HEK293 (cell line): ENCODE results near the gene SERTAD2.

ENCODE experiments used
- CTCF ChIA-PET: fragments of 350-600 bp; formaldehyde crosslinking; extraction: SDS; loops from one replicate; lab custom pipeline; 2021; ENCODE audit warnings: antibody characterized with exemption; lab: Yijun Ruan, JAX
- POLR2A ChIA-PET: fragments of 300-600 bp; formaldehyde crosslinking; extraction: SDS; loops from one replicate; lab custom pipeline; 2020; ENCODE audit warnings: antibody characterized with exemption, inconsistent platforms; lab: Yijun Ruan, JAX
- H3K27ac ChIP-seq: fragments of 200-500 bp; sonication (Bioruptor generic); 2 replicates; pipeline ENCODE4 v1.5.1; 2014; ENCODE audit warnings: low read depth, low read length, control low read depth, inconsistent platforms; ENCODE audit errors: extremely low read depth
- H3K36me3 ChIP-seq, 2 experiments: fragments of 200-500 bp in 1 of 2; sonication (Bioruptor generic) in 1 of 2; 1 replicate in 1 of 2; 2 replicates in 1 of 2; pipeline ENCODE4 v1.5.1; 2014 to 2017; ENCODE audit warnings: inconsistent platforms in 2 of 2, low read length in 2 of 2; ENCODE audit not compliant: control insufficient read depth in 2 of 2, insufficient read depth in 1 of 2
- H3K4me1 ChIP-seq: fragments of 200-500 bp; sonication (Bioruptor generic); 2 replicates; pipeline ENCODE4 v1.5.1; 2014; ENCODE audit warnings: mild to moderate bottlenecking, low read length, inconsistent platforms; ENCODE audit not compliant: control insufficient read depth, insufficient read depth
- H3K4me3 ChIP-seq: 2 replicates; pipeline ENCODE4 v1.5.1; 2011; ENCODE audit warnings: low read depth, mild to moderate bottlenecking, control low read depth, low read length, moderate library complexity
- H3K9me3 ChIP-seq: fragments of 200-500 bp; sonication (Bioruptor generic); 2 replicates; pipeline ENCODE4 v1.5.1; 2014; ENCODE audit warnings: low read depth, low read length, inconsistent platforms; ENCODE audit not compliant: control insufficient read depth, insufficient read depth
- KLF7 ChIP-seq: fragments of 450-650 bp; formaldehyde crosslinking; IDR thresholded peaks from 2 replicates; pipeline ENCODE4 v1.5.1; 2016; ENCODE audit warnings: missing biosample characterization, missing genetic modification characterization, borderline replicate concordance
- SALL2 ChIP-seq: fragments of 450-650 bp; formaldehyde crosslinking; IDR thresholded peaks from 2 replicates; pipeline ENCODE4 v1.5.0; 2017; ENCODE audit warnings: missing biosample characterization, mild to moderate bottlenecking, missing genetic modification characterization, borderline replicate concordance
- YY1 ChIP-seq: fragments of 450-650 bp; formaldehyde crosslinking; IDR thresholded peaks from 2 replicates; pipeline ENCODE4 v1.5.1; 2018; ENCODE audit warnings: missing biosample characterization, missing genetic modification characterization
- ZBTB21 ChIP-seq: fragments of 450-650 bp; formaldehyde crosslinking; IDR thresholded peaks from 2 replicates; pipeline ENCODE4 v1.5.1; 2017; ENCODE audit warnings: missing biosample characterization, missing genetic modification characterization
- ZNF138 ChIP-seq: fragments of 450-650 bp; formaldehyde crosslinking; IDR thresholded peaks from 2 replicates; pipeline ENCODE4 v1.5.1; 2016; ENCODE audit warnings: missing biosample characterization, missing genetic modification characterization, borderline replicate concordance
- ZNF146 ChIP-seq: fragments of 450-650 bp; formaldehyde crosslinking; IDR thresholded peaks from 2 replicates; pipeline ENCODE4 v1.5.1; 2016; ENCODE audit warnings: missing biosample characterization, missing genetic modification characterization
- ZNF174 ChIP-seq: fragments of 450-650 bp; formaldehyde crosslinking; IDR thresholded peaks from 2 replicates; pipeline ENCODE4 v1.5.0; 2017; ENCODE audit warnings: missing biosample characterization, mild to moderate bottlenecking, missing genetic modification characterization
- ZNF2 ChIP-seq: fragments of 450-650 bp; formaldehyde crosslinking; IDR thresholded peaks from 2 replicates; pipeline ENCODE4 v1.5.1; 2016; ENCODE audit warnings: missing biosample characterization, missing genetic modification characterization
- ZNF223 ChIP-seq: fragments of 450-650 bp; formaldehyde crosslinking; IDR thresholded peaks from 2 replicates; pipeline ENCODE4 v1.5.1; 2016; ENCODE audit warnings: missing biosample characterization, missing genetic modification characterization
- ZNF341 ChIP-seq: fragments of 450-650 bp; formaldehyde crosslinking; IDR thresholded peaks from 2 replicates; pipeline ENCODE4; 2016; ENCODE audit warnings: low read depth, missing biosample characterization, missing genetic modification characterization
- ZNF366 ChIP-seq: fragments of 450-650 bp; formaldehyde crosslinking; conservative IDR thresholded peaks from 2 replicates; pipeline ENCODE4 v1.5.1; 2016; ENCODE audit warnings: missing biosample characterization, missing genetic modification characterization
- ZNF404 ChIP-seq: fragments of 450-650 bp; formaldehyde crosslinking; IDR thresholded peaks from 2 replicates; pipeline ENCODE4 v1.5.1; 2017; ENCODE audit warnings: missing biosample characterization, missing genetic modification characterization
- ZNF426 ChIP-seq: fragments of 450-650 bp; formaldehyde crosslinking; IDR thresholded peaks from 2 replicates; pipeline ENCODE4 v1.5.1; 2017; ENCODE audit warnings: missing biosample characterization, missing genetic modification characterization, mild to moderate bottlenecking, inconsistent platforms, moderate library complexity
- ZNF501 ChIP-seq: fragments of 450-650 bp; formaldehyde crosslinking; IDR thresholded peaks from 2 replicates; pipeline ENCODE4 v1.5.1; 2016; ENCODE audit warnings: missing biosample characterization, missing genetic modification characterization
- ZNF514 ChIP-seq: fragments of 450-650 bp; formaldehyde crosslinking; IDR thresholded peaks from 2 replicates; pipeline ENCODE4 v1.5.1; 2016; ENCODE audit warnings: missing biosample characterization, missing genetic modification characterization
- ZNF548 ChIP-seq: fragments of 450-650 bp; formaldehyde crosslinking; IDR thresholded peaks from 2 replicates; pipeline ENCODE4 v1.5.1; 2016; ENCODE audit warnings: missing biosample characterization, missing genetic modification characterization
- ZNF629 ChIP-seq: fragments of 450-650 bp; formaldehyde crosslinking; IDR thresholded peaks from 2 replicates; pipeline ENCODE4 v1.5.1; 2017; ENCODE audit warnings: missing biosample characterization, missing genetic modification characterization
- ZNF791 ChIP-seq: fragments of 450-650 bp; formaldehyde crosslinking; IDR thresholded peaks from 2 replicates; pipeline ENCODE4 v1.5.1; 2016; ENCODE audit warnings: missing biosample characterization, missing genetic modification characterization
- ZSCAN16 ChIP-seq: fragments of 450-650 bp; formaldehyde crosslinking; IDR thresholded peaks from 2 replicates; pipeline ENCODE4 v1.5.1; 2016; ENCODE audit warnings: missing biosample characterization, missing genetic modification characterization
- TF ChIP-seq, protein P1 (sequence below): fragments of 450-650 bp; formaldehyde crosslinking; IDR thresholded peaks from 2 replicates; pipeline ENCODE4 v1.5.1; 2016; ENCODE audit warnings: missing biosample characterization, missing genetic modification characterization
- TF ChIP-seq, protein P2 (sequence below): fragments of 450-650 bp; formaldehyde crosslinking; IDR thresholded peaks from 2 replicates; pipeline ENCODE4 v1.5.0; 2017; ENCODE audit warnings: missing biosample characterization, missing genetic modification characterization, borderline replicate concordance
- TF ChIP-seq, protein P3 (sequence below): fragments of 450-650 bp; formaldehyde crosslinking; IDR thresholded peaks from 2 replicates; pipeline ENCODE4 v1.5.1; 2016; ENCODE audit warnings: missing biosample characterization, missing genetic modification characterization
- TF ChIP-seq, protein P4 (sequence below): fragments of 450-650 bp; formaldehyde crosslinking; IDR thresholded peaks from 2 replicates; pipeline ENCODE4 v1.5.1; 2016; ENCODE audit warnings: missing biosample characterization, missing genetic modification characterization

SERTAD2 gene

DNA sequence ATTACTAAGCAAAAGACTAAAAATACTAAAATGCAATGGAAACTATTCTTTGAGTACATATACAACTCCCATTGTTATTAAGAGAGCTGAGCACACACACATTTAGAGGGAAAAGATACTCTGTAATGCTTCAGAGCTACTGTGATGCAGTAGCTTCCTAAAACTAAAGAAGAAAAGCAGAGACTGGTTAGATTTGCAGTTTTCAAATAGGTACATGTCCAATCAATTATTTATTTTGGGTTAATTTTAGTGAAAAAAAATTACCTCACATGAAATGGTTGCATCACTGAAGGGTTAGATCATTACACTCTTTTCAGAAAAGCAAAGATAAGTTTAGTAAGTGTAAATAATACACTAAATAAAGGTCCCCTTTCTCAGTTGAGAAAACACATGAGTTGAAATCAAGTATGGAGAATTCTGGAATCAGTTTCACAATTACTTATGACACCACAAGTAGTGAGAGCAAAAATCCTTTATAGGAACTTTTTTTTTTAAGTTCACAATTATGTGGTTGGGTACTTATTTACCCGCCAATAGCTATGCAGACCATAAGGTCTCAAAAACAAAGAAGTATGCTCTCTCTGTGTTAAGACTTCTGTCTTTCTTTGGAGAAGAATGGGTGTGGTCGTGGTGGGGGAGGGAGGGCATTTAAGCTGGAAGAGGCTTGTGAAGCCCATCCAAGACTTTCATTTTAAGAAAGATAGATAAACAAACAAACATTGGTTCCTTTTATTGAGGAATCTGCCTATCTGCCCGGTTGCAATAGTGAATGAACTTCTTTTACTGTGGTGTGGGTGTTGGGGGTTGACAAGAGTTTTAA is 25.3 kb upstream of the SERTAD2 start:
- H3K9me3 ChIP-seq, result no peaks in the 10 kb centered on the region
- POLR2A ChIA-PET, result interaction anchor here (0.8 to 1.8 kb wide), 2 partner anchors 26 to 72 kb away, joined by 3 to 6 read pairs; no protein-coding TSS in a partner anchor
- no peak overlapping the region for H3K4me3 ChIP-seq
- CTCF ChIA-PET, result interaction anchor here (0.5 to 0.8 kb wide), 3 partner anchors 69 to 185 kb away, joined by 3 to 4 read pairs (median 3); no protein-coding TSS in a partner anchor
- H3K27ac ChIP-seq, result no peak overlapping the region
- H3K36me3 ChIP-seq, result no peaks in the 10 kb centered on the region
- no peak for TF ChIP-seq ZNF2
- no peak for TF ChIP-seq ZNF146
- no peak for TF ChIP-seq ZNF174 (tag by site-specific recombination)
- no peak for TF ChIP-seq ZNF514
- TF ChIP-seq, protein P1, sequence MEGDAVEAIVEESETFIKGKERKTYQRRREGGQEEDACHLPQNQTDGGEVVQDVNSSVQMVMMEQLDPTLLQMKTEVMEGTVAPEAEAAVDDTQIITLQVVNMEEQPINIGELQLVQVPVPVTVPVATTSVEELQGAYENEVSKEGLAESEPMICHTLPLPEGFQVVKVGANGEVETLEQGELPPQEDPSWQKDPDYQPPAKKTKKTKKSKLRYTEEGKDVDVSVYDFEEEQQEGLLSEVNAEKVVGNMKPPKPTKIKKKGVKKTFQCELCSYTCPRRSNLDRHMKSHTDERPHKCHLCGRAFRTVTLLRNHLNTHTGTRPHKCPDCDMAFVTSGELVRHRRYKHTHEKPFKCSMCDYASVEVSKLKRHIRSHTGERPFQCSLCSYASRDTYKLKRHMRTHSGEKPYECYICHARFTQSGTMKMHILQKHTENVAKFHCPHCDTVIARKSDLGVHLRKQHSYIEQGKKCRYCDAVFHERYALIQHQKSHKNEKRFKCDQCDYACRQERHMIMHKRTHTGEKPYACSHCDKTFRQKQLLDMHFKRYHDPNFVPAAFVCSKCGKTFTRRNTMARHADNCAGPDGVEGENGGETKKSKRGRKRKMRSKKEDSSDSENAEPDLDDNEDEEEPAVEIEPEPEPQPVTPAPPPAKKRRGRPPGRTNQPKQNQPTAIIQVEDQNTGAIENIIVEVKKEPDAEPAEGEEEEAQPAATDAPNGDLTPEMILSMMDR (tag by site-specific recombination), result no peak
- TF ChIP-seq ZNF629, result no peak
- no peak for TF ChIP-seq ZSCAN16
- TF ChIP-seq ZNF548, result no peak
- TF ChIP-seq SALL2, result no peak
- no peak for TF ChIP-seq ZBTB21 (tag by site-specific recombination)
- no peak for TF ChIP-seq ZNF791 (tag by site-specific recombination)
- H3K4me1 ChIP-seq, result peaks cover 20% of the 10 kb centered on the region

DNA sequence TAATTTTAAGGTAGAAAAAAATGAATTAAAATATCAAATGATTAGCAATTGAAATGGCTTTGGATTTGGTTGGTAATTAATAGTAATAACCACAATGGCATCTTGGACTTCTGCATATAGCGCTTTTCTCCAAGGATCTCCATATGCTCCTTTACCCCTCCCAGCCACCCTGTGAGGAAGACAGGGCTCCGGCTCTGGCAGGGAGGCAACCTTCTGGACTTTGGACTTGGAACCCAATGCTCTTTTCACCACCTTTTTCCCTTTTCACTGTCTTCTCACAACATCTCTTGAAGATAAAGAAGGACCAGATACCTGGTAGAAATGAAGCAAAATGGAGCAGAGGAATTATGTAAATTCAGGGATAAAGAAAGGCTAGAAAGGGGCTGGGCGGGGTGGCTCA is 23.8 kb upstream of the SERTAD2 start:
- CTCF ChIA-PET, result interaction anchor here (0.6 kb wide), 2 partner anchors 31 to 365 kb away, joined by 3 to 5 read pairs; no protein-coding TSS in a partner anchor
- Histone ChIP-seq H3K27ac (no peak overlapping the region), H3K4me3 (no peak overlapping the region), H3K36me3 (no peaks in the 10 kb centered on the region), H3K4me1 (peaks cover 27% of the 10 kb centered on the region), H3K9me3 (no peaks in the 10 kb centered on the region)
- POLR2A ChIA-PET, result interaction anchor here (3.5 kb wide), 1 partner anchor 24 kb away, joined by 20 read pairs; the partner anchor contains the start of gene SERTAD2
- TF ChIP-seq ZNF501 (tag by site-specific recombination) (no peak), ZNF341 (tag by site-specific recombination) (no peak), ZNF366 (no peak), ZNF223 (tag by site-specific recombination) (no peak), ZNF426 (tag by site-specific recombination) (no peak), KLF7 (tag by site-specific recombination) (no peak), ZNF404 (tag by site-specific recombination) (no peak), ZNF514 (no peak), YY1 (tag by site-specific recombination) (no peak), ZNF138 (tag by site-specific recombination) (no peak)
- TF ChIP-seq, protein P2, sequence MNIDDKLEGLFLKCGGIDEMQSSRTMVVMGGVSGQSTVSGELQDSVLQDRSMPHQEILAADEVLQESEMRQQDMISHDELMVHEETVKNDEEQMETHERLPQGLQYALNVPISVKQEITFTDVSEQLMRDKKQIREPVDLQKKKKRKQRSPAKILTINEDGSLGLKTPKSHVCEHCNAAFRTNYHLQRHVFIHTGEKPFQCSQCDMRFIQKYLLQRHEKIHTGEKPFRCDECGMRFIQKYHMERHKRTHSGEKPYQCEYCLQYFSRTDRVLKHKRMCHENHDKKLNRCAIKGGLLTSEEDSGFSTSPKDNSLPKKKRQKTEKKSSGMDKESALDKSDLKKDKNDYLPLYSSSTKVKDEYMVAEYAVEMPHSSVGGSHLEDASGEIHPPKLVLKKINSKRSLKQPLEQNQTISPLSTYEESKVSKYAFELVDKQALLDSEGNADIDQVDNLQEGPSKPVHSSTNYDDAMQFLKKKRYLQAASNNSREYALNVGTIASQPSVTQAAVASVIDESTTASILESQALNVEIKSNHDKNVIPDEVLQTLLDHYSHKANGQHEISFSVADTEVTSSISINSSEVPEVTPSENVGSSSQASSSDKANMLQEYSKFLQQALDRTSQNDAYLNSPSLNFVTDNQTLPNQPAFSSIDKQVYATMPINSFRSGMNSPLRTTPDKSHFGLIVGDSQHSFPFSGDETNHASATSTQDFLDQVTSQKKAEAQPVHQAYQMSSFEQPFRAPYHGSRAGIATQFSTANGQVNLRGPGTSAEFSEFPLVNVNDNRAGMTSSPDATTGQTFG (tag by site-specific recombination), result no peak
- TF ChIP-seq, protein P3, sequence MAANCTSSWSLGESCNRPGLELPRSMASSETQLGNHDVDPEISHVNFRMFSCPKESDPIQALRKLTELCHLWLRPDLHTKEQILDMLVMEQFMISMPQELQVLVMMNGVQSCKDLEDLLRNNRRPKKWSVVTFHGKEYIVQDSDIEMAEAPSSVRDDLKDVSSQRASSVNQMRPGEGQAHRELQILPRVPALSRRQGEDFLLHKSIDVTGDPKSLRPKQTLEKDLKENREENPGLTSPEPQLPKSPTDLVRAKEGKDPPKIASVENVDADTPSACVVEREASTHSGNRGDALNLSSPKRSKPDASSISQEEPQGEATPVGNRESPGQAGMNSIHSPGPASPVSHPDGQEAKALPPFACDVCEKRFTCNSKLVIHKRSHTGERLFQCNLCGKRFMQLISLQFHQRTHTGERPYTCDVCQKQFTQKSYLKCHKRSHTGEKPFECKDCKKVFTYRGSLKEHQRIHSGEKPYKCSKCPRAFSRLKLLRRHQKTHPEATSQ (tag by site-specific recombination), result no peak
- TF ChIP-seq, protein P4, sequence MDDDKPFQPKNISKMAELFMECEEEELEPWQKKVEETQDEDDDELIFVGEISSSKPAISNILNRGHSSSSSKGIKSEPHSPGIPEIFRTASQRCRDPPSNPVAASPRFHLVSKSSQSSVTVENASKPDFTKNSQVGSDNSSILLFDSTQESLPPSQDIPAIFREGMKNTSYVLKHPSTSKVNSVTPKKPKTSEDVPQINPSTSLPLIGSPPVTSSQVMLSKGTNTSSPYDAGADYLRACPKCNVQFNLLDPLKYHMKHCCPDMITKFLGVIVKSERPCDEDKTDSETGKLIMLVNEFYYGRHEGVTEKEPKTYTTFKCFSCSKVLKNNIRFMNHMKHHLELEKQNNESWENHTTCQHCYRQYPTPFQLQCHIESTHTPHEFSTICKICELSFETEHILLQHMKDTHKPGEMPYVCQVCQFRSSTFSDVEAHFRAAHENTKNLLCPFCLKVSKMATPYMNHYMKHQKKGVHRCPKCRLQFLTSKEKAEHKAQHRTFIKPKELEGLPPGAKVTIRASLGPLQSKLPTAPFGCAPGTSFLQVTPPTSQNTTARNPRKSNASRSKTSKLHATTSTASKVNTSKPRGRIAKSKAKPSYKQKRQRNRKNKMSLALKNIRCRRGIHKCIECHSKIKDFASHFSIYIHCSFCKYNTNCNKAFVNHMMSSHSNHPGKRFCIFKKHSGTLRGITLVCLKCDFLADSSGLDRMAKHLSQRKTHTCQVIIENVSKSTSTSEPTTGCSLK (tag by site-specific recombination), result no peak
